C4-2B (cell line): ENCODE measurements around the gene OR8B4.

ENCODE experiments used
- ZFX ChIP-seq: fragments of 450-650 bp; IDR thresholded peaks from 2 replicates; pipeline ENCODE4 v1.6.1; 2017
- TF ChIP-seq, protein P1 (sequence below): fragments of 450-650 bp; conservative IDR thresholded peaks from 2 replicates; pipeline ENCODE4 v1.5.1; 2017; ENCODE audit warnings: mild to moderate bottlenecking

GRCh38 chr11:124421043-124421442, 3.6 kb downstream of the OR8B4 start:
- TF ChIP-seq, protein P1, sequence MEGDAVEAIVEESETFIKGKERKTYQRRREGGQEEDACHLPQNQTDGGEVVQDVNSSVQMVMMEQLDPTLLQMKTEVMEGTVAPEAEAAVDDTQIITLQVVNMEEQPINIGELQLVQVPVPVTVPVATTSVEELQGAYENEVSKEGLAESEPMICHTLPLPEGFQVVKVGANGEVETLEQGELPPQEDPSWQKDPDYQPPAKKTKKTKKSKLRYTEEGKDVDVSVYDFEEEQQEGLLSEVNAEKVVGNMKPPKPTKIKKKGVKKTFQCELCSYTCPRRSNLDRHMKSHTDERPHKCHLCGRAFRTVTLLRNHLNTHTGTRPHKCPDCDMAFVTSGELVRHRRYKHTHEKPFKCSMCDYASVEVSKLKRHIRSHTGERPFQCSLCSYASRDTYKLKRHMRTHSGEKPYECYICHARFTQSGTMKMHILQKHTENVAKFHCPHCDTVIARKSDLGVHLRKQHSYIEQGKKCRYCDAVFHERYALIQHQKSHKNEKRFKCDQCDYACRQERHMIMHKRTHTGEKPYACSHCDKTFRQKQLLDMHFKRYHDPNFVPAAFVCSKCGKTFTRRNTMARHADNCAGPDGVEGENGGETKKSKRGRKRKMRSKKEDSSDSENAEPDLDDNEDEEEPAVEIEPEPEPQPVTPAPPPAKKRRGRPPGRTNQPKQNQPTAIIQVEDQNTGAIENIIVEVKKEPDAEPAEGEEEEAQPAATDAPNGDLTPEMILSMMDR: no peak
- no peak for TF ChIP-seq ZFX
